GM12892 (cell line): ENCODE measurements around the gene IFNGR1.

Experiments used
- DNase-seq: peaks from one replicate; pipeline ENCODE4 v3.0.0; 2011; ENCODE audit not compliant: insufficient read length
- FAIRE-seq: peaks from 2 replicates; lab custom pipeline; 2011; peaks lifted over from hg19 to GRCh38; lab: Jason Lieb, UNC
- POLR2A ChIP-seq: IDR thresholded peaks from 2 replicates; pipeline ENCODE4 v1.6.1; 2011; ENCODE audit warnings: low read depth, low read length, control low read depth
- POLR2AphosphoS5 ChIP-seq: IDR thresholded peaks from 2 replicates; pipeline ENCODE4 v1.6.1; 2011; ENCODE audit warnings: low read depth, low read length, control low read depth
- TAF1 ChIP-seq: IDR thresholded peaks from 2 replicates; pipeline ENCODE4 v1.6.1; 2011; ENCODE audit warnings: low read depth, mild to moderate bottlenecking, control low read depth, low read length, borderline replicate concordance

The IFNGR1 gene

GRCh38 chr6:137182654-137183073 is 36.5 kb downstream of the IFNGR1 start:
- no peak for FAIRE-seq
- no peak for TF ChIP-seq POLR2A
- TF ChIP-seq POLR2AphosphoS5, result no peak
- no peak for TF ChIP-seq TAF1

GRCh38 chr6:137181891-137182653 is 37.1 kb downstream of the IFNGR1 start:
- DNase-seq (no peak), FAIRE-seq (no peak)

More at GRCh38 chr6:137182654-137183073, 36.5 kb downstream of the IFNGR1 start:
- DNase-seq, result no peak

GRCh38 chr6:137177611-137178010 is 41.6 kb downstream of the IFNGR1 start:
- no peak for FAIRE-seq

More at GRCh38 chr6:137181891-137182653, 37.1 kb downstream of the IFNGR1 start:
- TF ChIP-seq TAF1 (no peak), POLR2AphosphoS5 (no peak), POLR2A (no peak)

GRCh38 chr6:137176729-137177128 is 42.5 kb downstream of the IFNGR1 start:
- TF ChIP-seq POLR2AphosphoS5, result no peak
- no peak for TF ChIP-seq POLR2A
- TF ChIP-seq TAF1, result no peak

More at GRCh38 chr6:137177611-137178010, 41.6 kb downstream of the IFNGR1 start:
- no peak for DNase-seq
- TF ChIP-seq TAF1 (no peak), POLR2A (no peak), POLR2AphosphoS5 (no peak)

GRCh38 chr6:137175868-137176245 is 43.3 kb downstream of the IFNGR1 start:
- FAIRE-seq, result no peak
- TF ChIP-seq POLR2AphosphoS5 (no peak), TAF1 (no peak), POLR2A (no peak)
- DNase-seq, result no peak

More at GRCh38 chr6:137176729-137177128, 42.5 kb downstream of the IFNGR1 start:
- DNase-seq (no peak), FAIRE-seq (no peak)

GRCh38 chr6:137175157-137175867 is 43.9 kb downstream of the IFNGR1 start:
- peak; percentile 33 for FAIRE-seq
- TF ChIP-seq TAF1 (no peak), POLR2A (no peak), POLR2AphosphoS5 (no peak)

GRCh38 chr6:137173501-137173900 is 45.7 kb downstream of the IFNGR1 start, which contains the start of gene IL22RA2:
Gene IL22RA2, minus strand, starts transcription at chr6:137173644. Its CDS starts 11,895 bp downstream, at chr6:137161749.
- TF ChIP-seq POLR2AphosphoS5, result no peak
- TF ChIP-seq POLR2A, result no peak
- no peak for TF ChIP-seq TAF1
- DNase-seq (no peak), FAIRE-seq (no peak)

More at GRCh38 chr6:137175157-137175867, 43.9 kb downstream of the IFNGR1 start:
- no peak for DNase-seq

- peak; percentile 36 for FAIRE-seq
- DNase-seq, result no peak
- TF ChIP-seq TAF1, result no peak
- TF ChIP-seq POLR2AphosphoS5, result no peak
- TF ChIP-seq POLR2A, result no peak
These were observed 46.3 kb downstream of the IFNGR1 start for GRCh38 chr6:137172734-137173431.

GRCh38 chr6:137171824-137172733 is 47.1 kb downstream of the IFNGR1 start:
- FAIRE-seq (peak; percentile 83), DNase-seq (no peak)
- no peak for TF ChIP-seq TAF1
- TF ChIP-seq POLR2A, result no peak
- no peak for TF ChIP-seq POLR2AphosphoS5

GRCh38 chr6:137171053-137171374 is 48.2 kb downstream of the IFNGR1 start:
- no peak for TF ChIP-seq POLR2AphosphoS5
- TF ChIP-seq POLR2A, result no peak
- no peak for TF ChIP-seq TAF1
- no peak for DNase-seq
- FAIRE-seq, result peak; percentile 17
